Stimulated activated CD4-positive, alpha-beta T cell treated with anti-CD3 and anti-CD28 coated beads, Interleukin-4, amount 100 ng/mL, for 48 hours (primary cell): Measurements from ENCODE around the gene RALGAPB.
"Not testable (repeated sequence)": the region's sequence is repeated elsewhere in the genome, so short reads cannot be mapped to it uniquely, and the experiment has no call there.

Source experiments
- DNase-seq, 2 donors: peaks; one replicate each; pipeline ENCODE4 v3.0.0-alpha.2; 2020; ENCODE audit warnings: low read depth in 2 of 2

The RALGAPB gene

DNA sequence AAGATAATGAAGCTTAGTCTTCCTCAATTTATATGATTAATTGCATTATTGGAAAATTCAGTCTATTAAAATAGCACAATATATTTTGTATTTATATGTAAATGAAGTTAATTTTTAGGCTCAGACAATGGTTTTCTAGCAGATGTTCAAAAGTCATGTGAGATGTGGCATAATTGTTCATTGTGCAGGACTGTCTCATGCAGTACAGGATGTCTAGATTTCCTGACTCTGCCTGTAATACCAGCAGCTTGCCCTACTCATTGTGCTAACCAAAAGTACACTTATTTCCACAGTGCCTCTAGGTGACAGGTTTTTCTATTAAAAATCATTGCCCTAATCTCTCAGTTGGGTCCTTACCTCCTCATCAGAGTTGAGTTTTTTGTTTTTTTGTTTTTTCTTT, 12.4 kb downstream of the RALGAPB start:
- no peak for DNase-seq

GRCh38 chr20:38489181-38489580, 16.5 kb downstream of the RALGAPB start:
- DNase-seq: no peak

GRCh38 chr20:38497246-38497935, 24.7 kb downstream of the RALGAPB start:
- DNase-seq: no peak

DNA sequence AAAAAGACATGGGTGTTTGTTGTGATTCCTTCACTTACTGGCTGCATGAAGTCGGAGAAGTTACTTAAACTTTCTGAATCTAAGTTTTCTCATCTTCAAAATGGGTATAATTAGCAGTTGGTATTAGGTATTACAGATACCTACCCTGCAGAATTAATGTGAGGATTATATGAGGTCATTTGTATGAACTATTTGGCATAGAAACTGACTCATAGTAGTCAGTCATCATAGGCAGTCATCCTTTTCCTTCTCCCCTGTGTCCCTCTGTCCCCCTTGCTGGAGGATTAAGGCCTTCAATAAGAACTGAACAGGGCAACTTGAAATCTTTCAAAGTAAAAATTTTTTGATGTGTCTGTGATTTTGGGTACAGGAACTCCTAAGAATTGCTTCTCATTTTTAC, 26.3 kb downstream of the RALGAPB start:
- DNase-seq: no peak

- no peak for DNase-seq
These were observed 26.7 kb downstream of the RALGAPB start for GRCh38 chr20:38499366-38499765.

DNA sequence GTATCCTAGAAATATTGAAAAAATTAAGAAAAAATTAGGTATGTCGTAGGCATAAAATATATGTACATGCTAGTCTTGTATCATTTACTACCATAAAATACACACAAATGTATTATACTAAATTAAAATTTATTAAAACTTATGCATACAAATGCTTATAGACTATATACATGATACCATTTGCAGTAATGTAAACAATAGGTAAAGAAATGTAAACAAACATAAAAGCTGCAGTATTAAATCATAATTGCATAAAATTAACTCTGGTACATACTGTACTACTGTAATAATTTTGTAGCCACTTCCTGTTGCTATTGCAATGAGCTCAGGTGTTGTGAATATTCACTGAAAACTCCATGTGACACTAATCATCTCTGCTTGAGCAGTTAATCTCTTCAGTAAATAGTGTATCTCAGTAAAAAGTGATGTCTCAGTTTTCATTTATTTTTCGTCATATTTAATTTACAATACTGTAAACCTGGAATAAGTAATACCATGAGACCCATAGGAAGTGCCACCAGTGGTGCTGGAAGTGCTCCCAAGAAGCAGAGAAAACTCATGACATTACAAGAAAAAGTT, 29.3 kb downstream of the RALGAPB start:
- DNase-seq: no peak

DNA sequence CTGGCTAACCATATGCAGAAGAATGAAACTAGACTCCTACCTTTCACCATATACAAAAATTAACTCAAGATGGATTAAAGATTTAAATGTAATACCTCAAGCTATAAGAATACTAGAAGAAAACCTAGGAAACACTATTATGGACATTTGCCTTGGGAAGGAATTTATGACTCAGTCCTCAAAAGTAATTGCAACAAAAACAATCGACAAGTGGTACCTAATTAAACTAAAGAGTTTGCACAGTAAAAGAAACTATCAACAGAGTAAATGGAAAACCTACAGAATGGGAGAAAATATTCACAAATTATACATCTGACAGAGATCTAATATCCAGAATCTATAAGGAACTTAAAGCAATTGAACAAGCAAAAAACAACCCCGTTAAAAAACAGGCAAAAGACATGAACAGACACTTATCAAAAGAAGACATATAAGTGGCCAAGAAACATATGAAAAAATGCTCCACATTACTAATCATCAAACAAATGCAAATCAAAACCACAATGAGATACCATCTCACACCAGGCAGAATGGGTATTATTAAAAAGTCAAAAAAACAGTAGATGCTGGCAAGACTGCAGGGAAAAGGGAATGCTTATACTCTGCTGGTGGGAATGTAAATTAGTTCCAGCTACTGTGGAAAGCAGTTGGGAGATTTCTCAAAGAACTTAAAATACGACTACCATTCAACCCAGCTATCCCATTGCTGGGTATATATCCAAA, 31.9 kb downstream of the RALGAPB start:
- no peak for DNase-seq

DNA sequence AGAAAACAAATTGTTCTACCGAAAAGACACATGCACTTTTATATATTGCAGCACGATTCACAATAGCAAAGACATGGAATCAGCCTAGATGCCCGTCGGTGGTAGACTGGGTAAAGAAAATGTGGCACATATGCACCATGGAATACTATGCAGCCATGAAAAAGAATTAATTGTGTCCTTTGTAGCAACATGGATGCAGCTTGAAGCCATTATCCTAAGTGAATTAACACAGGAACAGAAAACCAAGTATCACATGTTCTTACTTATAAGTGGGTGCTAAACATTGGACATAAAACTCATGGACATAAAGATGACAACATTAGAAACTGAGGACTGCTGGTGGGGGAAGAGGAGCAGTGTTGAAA, 32.4 kb downstream of the RALGAPB start:
- no peak for DNase-seq

DNA sequence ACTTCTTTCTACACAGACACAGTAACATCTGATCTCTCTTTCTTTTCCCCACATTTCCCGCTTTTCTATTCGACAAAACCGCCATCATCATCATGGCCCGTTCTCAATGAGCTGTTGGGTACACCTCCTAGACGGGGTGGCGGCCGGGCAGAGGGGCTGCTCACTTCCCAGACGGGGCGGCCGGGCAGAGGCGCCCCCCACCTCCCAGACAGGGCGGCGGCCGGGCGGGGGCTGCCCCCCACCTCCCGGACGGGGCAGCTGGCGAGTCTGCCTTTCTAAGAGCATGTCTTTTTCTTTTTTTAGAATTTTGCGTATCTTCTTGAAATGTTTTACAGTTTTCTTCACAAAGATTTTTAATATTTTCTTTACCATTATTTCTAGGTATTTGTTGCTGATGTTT, 39.1 kb downstream of the RALGAPB start:
- not testable (repeated sequence) for DNase-seq

GRCh38 chr20:38514185-38514584, 41.5 kb downstream of the RALGAPB start:
- no peak for DNase-seq

DNA sequence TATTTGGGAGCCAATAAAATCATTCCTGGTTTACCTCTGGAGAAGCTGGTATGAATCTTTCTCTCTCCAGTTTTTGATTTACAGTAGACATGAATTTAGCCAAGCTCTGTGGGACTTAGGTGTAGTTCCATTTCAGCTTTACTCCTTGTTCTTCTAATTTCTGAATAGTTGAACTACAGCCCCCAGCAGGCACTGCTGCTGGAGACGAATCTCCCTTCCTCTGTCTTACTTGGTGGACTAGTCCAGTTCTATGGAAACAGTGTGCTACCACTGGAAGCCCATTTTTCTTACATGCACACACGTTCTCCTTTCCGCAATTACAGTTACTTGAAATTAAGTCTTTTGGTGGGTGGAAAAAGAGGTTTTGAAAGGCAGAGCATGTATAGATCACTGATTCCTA, 42.3 kb downstream of the RALGAPB start:
- no peak for DNase-seq

- no peak for DNase-seq
These were observed 43.0 kb downstream of the RALGAPB start for GRCh38 chr20:38515631-38516030.

DNA sequence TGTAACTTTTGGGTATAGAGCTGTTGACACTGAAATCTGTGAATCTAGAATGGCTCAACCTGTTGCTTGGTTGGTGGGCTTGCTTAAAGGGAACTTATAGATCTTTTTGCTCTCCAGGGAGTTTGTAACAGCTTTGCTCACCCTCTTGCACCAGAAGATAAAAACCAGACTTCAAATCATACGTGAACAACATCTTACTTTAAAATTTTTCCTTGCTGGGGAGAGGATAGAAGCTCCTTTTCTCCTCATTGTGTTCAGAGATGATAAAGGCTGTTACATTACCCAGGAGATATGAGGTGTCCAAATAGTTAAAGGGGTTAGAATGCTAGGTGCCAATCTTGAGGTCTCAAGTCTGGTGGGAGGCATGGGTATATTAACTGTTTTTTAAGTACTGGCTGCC, 46.8 kb downstream of the RALGAPB start:
- no peak for DNase-seq

GRCh38 chr20:38520261-38520660, 47.6 kb downstream of the RALGAPB start:
- DNase-seq: no peak

DNA sequence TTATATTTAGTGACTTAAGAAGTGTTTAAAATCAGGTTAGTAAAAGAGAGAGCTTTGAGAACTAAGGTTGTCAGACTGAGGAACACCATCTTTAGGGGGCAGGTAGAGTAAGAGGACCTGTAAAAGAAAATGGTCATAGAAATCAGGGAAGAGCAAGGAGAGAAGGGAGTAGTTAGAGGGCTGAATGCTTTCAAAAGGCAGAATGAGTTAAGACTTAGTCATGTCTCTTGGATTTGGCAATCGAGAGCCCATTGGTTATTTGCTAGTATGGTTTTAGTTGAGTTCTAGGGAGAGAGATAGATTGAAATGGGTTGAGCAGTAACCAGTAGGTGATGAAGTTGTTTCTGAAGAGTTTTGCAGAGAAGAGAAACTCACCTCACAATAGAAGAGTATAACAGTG, 51.1 kb downstream of the RALGAPB start:
- no peak for DNase-seq

- DNase-seq: no peak
These were observed 55.5 kb downstream of the RALGAPB start for GRCh38 chr20:38528167-38528566.

DNA sequence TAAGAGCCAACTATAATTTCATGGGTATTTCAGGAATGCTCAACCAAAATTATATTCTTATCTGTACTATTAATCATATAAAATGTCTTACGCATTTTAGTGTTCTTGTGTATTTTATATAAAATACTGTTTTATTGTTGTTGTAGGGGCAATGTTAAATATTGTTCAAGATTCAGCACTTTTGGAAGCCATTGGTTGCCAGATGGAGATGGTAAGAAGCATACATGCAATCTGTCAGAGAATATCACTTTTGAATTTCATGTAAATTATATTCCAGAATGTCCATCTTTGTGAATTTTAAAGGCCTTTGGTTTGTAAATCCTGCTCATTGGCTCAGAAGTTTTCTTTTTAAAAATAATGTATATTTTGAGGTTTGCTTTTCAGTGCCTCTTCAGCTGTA, 58.4 kb downstream of the RALGAPB start:
- DNase-seq: no peak

- peak in 1 of 2 donors; percentile 16 for DNase-seq
These were observed 62.1 kb downstream of the RALGAPB start for GRCh38 chr20:38534756-38535155.

- DNase-seq: no peak
These were observed 63.7 kb downstream of the RALGAPB start for GRCh38 chr20:38536310-38536709.

DNA sequence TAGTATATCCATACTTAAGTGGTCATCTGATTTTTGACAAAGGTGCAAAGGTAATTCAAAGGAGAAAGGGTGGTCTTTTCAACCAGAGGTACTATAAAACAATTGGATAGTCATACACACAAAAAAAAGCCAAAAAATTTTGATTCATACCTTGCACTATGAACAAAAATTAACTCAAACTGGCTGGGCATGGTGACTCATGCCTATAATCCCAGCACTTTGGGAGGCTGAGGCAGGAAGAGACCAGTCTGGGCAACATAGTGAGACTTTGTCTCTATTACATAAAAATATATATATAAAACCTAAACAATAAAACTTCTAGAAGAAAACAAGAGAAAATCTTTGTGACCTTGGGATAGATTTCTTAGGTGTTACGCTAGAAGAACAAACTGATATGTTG, 64.5 kb downstream of the RALGAPB start:
- DNase-seq: no peak

DNA sequence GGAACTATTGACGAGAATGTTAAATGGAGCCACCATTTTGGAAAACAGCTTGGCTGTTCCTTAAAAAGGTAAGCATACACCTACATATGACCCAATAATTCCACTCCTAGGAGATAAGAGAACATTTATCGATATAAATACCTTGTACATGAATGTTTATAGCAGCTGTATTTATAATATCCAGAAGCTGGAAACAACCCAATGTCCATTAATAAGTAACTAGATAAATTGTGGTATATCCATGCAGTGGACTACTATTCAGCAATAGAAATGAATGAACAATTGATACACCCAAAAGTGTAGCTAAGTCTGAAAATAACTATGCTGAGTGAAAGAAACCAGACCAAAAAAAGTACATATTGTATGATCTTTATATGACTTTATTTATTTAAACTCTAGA, 66.1 kb downstream of the RALGAPB start:
- no peak for DNase-seq

DNA sequence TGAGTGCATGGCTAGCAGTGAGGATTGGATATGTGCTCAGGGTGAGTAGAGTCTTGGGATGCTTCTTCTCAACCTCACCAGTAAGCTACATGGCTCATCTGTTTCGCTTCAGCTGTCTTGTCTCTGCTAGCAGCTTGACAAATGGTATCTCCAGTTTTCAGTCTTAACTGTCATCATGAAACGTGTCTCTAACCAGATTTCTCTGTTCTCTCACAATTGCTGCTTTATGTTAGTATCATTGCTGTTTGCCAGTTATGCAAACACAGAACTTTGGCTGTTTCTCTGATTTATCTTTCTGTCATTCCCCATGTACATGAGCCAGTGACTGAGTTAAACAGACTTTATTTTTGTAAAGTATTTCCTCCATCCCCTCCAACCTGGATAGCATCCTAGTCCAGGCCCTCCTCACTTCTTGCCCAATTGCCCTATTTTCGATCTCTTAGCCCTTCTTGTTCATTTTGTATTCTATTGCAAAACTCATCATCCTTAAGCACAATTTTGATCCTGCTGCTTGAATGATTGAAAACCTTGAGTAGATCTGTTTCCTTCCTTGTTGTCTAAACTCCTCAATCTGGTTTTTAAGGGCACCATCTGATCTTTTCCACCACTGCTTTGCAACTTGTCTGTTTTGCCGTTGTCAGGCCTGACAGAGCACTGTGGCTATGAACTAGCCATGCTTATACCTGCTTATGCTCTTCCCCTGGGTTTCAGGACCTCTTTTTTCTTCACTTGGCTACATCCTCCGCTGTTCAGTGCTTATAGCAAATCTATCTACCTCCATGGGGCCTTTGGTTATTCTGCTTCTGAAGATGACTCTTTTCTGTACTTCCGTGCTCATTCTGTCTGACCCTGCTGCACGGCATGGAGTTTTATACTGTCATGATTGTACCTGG, 70.6 kb downstream of the RALGAPB start:
- no peak for DNase-seq
